Glutamatergic neuron (in vitro differentiated cells): Measurements from ENCODE around the gene PLVAP. TPM values are rescaled to one million over a fixed set of nuclear protein-coding genes. Genes with fewer than 3 reads are reported as not detected.
A peak's percentile ranks its signal among the peaks of the same experiment; 100 is the strongest.

Experiments used
- DNase-seq: peaks from one replicate; pipeline ENCODE4 v3.0.0; 2022
- H3K27ac Mint-ChIP-seq: one replicate; pipeline ENCODE4 v1.8.0; 2020; ENCODE audit warnings: mild to moderate bottlenecking, mixed read lengths, inconsistent platforms; ENCODE audit not compliant: unreplicated experiment
- H3K27me3 Mint-ChIP-seq: one replicate; pipeline ENCODE4 v1.8.0; 2020; ENCODE audit warnings: mild to moderate bottlenecking, moderate library complexity, mixed read lengths, inconsistent platforms; ENCODE audit not compliant: unreplicated experiment
- H3K36me3 Mint-ChIP-seq: one replicate; pipeline ENCODE4 v1.8.0; 2020; ENCODE audit warnings: mild to moderate bottlenecking, mixed read lengths, inconsistent platforms; ENCODE audit not compliant: unreplicated experiment
- H3K4me1 Mint-ChIP-seq: one replicate; pipeline ENCODE4 v1.8.0; 2020; ENCODE audit warnings: mild to moderate bottlenecking, low read depth, mixed read lengths, inconsistent platforms; ENCODE audit not compliant: unreplicated experiment
- H3K4me3 Mint-ChIP-seq: one replicate; pipeline ENCODE4 v1.8.0; 2020; ENCODE audit warnings: mild to moderate bottlenecking, mixed read lengths, inconsistent platforms; ENCODE audit not compliant: unreplicated experiment
- H3K9me3 Mint-ChIP-seq: one replicate; pipeline ENCODE4 v1.8.0; 2020; ENCODE audit warnings: mild to moderate bottlenecking, moderate library complexity, mixed read lengths, inconsistent platforms; ENCODE audit not compliant: unreplicated experiment
- total RNA-seq: library from RNA; stranded (reverse); fragmentation: NEBNext Ultra II Directional; extraction: Animal tissue kit (Norgen Biotek cat#: 25700); gene quantifications from one replicate; pipeline ENCODE4 v1.2.1, GENCODE V29; 2021; ENCODE audit not compliant: unreplicated experiment
- TF ChIP-seq, protein P1 (sequence below): fragments of 200-600 bp; sonication (generic); IDR thresholded peaks from one replicate; pipeline ENCODE4 v1.5.0; 2021; ENCODE audit not compliant: partially characterized antibody, unreplicated experiment

PLVAP gene
- total RNA-seq, 1 donor from 2014 or later, result not detected

DNA sequence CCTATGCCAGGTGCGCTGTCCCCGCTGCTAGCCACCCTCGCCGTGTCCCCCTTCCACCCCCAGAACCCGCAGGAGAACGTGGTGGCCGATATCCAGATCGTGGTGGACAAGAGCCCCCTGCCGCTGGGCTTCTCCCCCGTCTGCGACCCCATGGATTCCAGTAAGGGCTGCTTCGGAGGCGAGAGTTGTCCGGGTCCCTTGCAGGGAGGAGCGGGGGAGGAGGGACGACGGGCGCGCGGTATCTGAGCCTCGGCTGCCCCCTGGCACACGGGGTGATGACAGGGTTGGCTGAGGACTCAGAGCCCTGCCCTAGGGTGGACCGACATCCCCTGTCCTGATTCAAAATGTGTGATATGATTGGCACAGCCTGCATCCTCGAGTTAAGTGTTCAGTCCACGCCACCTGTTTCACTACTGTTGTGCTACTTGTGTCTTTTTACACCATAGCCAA is 43.4 kb upstream of the PLVAP start:
- peak overlapping the region; percentile 92 for H3K4me3 Mint-ChIP-seq
- H3K4me1 Mint-ChIP-seq, result peaks cover 5% of the 10 kb centered on the region
- H3K9me3 Mint-ChIP-seq, result peaks cover 9% of the 10 kb centered on the region
- DNase-seq, result peak; percentile 37
- TF ChIP-seq, protein P1, sequence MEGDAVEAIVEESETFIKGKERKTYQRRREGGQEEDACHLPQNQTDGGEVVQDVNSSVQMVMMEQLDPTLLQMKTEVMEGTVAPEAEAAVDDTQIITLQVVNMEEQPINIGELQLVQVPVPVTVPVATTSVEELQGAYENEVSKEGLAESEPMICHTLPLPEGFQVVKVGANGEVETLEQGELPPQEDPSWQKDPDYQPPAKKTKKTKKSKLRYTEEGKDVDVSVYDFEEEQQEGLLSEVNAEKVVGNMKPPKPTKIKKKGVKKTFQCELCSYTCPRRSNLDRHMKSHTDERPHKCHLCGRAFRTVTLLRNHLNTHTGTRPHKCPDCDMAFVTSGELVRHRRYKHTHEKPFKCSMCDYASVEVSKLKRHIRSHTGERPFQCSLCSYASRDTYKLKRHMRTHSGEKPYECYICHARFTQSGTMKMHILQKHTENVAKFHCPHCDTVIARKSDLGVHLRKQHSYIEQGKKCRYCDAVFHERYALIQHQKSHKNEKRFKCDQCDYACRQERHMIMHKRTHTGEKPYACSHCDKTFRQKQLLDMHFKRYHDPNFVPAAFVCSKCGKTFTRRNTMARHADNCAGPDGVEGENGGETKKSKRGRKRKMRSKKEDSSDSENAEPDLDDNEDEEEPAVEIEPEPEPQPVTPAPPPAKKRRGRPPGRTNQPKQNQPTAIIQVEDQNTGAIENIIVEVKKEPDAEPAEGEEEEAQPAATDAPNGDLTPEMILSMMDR, result no peak
- H3K36me3 Mint-ChIP-seq, result no peaks in the 10 kb centered on the region
- H3K27me3 Mint-ChIP-seq, result peaks cover 10% of the 10 kb centered on the region
- peak overlapping the region; percentile 52 for H3K27ac Mint-ChIP-seq

DNA sequence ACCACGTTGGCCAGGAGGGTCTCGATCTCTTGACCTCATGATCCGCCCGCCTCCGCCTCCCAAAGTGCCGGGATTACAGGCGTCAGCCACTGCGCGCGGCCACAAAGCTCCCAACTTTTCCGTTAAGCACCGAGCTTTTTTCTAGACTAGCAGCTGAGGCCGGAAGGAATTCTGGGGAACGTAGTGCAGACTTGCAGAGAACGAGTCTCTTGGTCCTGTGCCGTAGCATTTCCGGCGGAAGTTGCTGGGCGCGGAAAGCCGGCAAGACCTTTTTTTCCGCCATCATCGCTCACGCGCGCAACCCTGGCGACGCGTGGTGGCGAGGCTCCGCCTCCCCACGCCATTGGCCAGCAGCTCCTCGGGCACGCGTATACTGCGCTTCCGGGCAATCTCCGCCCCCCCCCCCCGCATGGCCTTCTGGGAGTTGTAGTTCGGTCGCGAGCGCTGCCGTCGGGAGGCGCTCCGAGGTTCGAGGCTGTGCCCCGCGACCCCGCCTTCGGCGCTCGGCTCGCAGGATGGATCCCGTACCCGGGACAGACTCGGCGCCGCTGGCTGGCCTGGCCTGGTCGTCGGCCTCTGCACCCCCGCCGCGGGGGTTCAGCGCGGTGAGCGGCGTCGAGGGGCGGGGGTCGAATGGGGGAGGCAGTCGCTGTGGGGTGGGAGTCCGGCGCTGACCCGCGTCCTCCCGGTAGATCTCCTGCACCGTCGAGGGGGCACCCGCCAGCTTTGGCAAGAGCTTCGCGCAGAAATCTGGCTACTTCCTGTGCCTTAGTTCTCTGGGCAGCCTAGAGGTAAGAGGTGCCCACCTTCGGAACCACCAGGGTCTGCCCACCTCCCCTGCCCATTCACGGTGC is 42.7 kb upstream of the PLVAP start, which contains the start of gene MVB12A:
Gene MVB12A (plus strand): TSS at position 427 of the 854 bp plus-strand sequence. CDS start 89 bp downstream, at position 516.
- Mint-ChIP-seq H3K9me3 (peaks cover 9% of the 10 kb centered on the region), H3K27ac (peak within 1 kb of the TSS; percentile 89), H3K4me1 (peaks cover 11% of the 10 kb centered on the region), H3K4me3 (peak within 1 kb of the TSS; percentile 92), H3K36me3 (no peaks in the 10 kb centered on the region), H3K27me3 (peaks cover 10% of the 10 kb centered on the region)
- peak; percentile 96 for DNase-seq
- TF ChIP-seq, protein P1, result no peak

DNA sequence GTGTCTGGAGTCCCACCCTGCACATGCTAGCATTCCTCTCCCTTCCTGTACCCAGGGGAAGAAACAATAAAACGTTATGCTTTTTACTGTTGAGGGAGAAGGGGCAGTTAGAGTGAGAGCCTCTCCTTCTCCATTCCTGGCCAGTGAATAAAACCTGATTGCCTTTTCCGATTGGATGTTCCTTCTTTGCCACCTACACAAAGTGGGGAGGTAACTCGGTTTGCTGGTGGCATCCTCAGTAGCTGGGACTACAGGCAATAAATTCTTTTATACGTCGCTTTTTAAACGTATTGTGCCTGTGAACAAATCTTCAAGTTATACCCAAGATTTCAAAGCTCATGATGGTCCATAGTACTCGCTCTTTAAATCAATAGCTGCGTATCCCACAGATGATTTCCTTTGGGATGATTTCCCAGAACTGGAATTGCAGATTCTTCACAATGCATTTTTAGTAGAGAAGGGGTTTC is 42.0 kb upstream of the PLVAP start:
- TF ChIP-seq, protein P1, result no peak
- Mint-ChIP-seq H3K36me3 (no peaks in the 10 kb centered on the region), H3K27me3 (peaks cover 10% of the 10 kb centered on the region), H3K4me3 (peak overlapping the region; percentile 90), H3K4me1 (peaks cover 11% of the 10 kb centered on the region), H3K9me3 (peaks cover 9% of the 10 kb centered on the region), H3K27ac (peak overlapping the region; percentile 89)
- no peak for DNase-seq

DNA sequence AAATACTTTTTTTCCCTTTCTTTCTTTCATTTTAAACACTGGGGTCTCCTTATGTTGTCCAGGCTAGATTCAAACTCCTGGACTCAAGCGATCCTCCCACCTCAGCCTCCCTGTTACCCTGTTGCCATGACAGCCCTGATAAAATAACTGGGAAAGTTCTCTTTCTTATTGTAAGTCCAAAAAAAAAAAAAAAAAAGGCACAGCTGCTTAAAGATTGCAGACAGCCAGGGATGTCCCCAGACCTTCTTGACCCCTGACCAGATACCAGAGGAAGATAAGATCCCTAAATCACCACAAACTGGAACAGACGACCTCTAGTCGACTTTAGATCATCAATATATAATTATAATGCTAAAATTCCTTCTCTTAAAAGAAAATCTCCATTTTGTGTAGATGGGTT is 41.6 kb upstream of the PLVAP start:
- Mint-ChIP-seq H3K4me3 (peak overlapping the region; percentile 90), H3K27ac (peak overlapping the region; percentile 89), H3K9me3 (peaks cover 9% of the 10 kb centered on the region), H3K36me3 (no peaks in the 10 kb centered on the region), H3K4me1 (peaks cover 11% of the 10 kb centered on the region), H3K27me3 (peaks cover 10% of the 10 kb centered on the region)
- TF ChIP-seq, protein P1, result no peak
- no peak for DNase-seq

DNA sequence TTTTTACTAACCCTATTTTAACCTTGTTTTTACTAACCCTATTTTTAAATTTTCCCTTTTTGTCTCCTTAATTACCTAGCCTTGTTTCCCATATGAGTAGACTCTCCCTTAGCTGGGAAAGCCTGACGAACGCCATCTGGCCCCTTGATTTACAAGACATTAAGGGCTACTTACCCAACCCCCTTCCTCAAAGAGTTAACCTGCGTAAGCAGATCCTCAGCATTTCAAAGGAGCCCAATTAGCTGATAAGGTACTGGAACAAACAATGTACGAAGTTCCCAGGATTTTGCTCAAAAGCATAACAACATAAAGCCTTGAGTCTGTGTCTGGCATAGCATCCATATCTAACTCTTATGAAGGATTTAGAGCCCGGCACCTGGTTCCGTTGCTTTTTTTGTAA is 38.0 kb upstream of the PLVAP start:
- H3K27me3 Mint-ChIP-seq, result peaks cover 7% of the 10 kb centered on the region
- peak overlapping the region; percentile 82 for H3K4me3 Mint-ChIP-seq
- no peak for DNase-seq
- no peaks in the 10 kb centered on the region for H3K36me3 Mint-ChIP-seq
- H3K27ac Mint-ChIP-seq, result peak overlapping the region; percentile 89
- H3K4me1 Mint-ChIP-seq, result peaks cover 18% of the 10 kb centered on the region
- peaks cover 6% of the 10 kb centered on the region for H3K9me3 Mint-ChIP-seq
- TF ChIP-seq, protein P1, result no peak
